ENCODE measurements around the gene PAX8. TPM values are rescaled to one million over a fixed set of nuclear protein-coding genes. Genes with fewer than 3 reads are reported as not detected.
A peak's percentile ranks its signal among the peaks of the same experiment; 100 is the strongest.

The PAX8 gene
- total and polyA plus RNA-seq, 2 of the 13 experiments (the other 11 are each of a cell fraction or from before 2014, with no cell fraction given) = 1.5 to 8.8 TPM

GRCh38 chr2:113203901-113204519, 74.7 kb downstream of the PAX8 start (continued):
- TF ChIP-seq, protein P1, sequence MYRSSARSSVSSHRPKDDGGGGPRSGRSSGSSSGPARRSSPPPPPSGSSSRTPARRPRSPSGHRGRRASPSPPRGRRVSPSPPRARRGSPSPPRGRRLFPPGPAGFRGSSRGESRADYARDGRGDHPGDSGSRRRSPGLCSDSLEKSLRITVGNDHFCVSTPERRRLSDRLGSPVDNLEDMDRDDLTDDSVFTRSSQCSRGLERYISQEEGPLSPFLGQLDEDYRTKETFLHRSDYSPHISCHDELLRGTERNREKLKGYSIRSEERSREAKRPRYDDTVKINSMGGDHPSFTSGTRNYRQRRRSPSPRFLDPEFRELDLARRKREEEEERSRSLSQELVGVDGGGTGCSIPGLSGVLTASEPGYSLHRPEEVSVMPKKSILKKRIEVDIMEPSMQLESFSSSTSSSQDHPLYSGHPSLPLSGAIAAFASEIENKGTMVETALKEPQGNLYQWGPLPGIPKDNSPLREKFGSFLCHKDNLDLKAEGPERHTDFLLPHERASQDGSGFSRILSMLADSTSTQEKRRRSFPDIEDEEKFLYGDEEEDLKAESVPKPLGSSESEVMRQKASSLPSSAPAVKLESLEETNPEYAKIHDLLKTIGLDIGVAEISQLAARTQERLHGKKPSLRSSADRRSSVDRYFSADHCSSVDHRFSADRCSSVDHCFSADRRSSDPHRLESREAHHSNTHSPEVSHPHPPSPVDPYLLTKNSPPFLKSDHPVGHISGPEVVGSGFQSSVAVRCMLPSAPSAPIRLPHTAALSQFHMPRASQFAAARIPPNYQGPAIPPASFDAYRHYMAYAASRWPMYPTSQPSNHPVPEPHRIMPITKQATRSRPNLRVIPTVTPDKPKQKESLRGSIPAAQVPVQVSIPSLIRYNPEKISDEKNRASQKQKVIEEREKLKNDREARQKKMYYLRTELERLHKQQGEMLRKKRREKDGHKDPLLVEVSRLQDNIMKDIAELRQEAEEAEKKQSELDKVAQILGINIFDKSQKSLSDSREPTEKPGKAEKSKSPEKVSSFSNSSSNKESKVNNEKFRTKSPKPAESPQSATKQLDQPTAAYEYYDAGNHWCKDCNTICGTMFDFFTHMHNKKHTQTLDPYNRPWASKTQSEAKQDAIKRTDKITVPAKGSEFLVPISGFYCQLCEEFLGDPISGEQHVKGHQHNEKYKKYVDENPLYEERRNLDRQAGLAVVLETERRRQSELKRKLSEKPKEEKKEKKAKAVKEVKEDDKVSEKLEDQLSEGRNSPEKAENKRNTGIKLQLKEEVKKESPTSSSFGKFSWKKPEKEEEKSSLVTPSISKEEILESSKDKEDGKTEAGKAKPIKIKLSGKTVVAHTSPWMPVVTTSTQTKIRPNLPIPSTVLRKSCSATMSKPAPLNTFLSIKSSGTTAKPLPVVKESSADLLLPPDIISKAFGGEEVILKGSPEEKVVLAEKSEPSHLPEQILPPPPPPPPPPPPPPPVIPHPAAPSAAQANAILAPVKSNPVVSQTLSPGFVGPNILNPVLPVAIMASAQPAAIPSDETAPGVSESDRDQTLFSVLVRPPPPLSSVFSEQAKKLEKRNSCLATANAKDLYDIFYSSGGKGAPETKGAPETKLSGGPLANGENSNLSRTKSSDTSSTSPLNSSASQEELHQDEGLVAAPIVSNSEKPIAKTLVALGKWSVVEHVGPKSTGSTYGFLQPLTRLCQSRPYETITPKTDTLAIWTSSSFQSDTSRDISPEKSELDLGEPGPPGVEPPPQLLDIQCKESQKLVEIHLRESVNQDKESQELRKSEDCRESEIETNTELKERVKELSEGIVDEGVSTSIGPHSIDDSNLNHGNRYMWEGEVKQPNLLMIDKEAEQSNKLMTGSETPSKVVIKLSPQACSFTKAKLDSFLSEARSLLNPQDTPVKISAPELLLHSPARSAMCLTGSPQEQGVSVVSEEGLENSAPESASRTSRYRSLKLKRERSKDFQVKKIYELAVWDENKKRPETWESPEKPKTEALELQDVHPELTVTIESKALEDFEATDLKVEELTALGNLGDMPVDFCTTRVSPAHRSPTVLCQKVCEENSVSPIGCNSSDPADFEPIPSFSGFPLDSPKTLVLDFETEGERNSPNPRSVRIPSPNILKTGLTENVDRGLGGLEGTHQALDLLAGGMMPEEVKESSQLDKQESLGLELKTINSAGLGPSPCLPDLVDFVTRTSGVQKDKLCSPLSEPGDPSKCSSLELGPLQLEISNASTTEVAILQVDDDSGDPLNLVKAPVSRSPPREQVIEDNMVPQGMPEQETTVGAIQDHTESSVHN (CRISPR knock-in tag; IDR thresholded peaks at IDR 0.05) = peak; percentile 87; the same call in 1 of the 2 replicates
- peak; percentile 99 for TF ChIP-seq STAG1 (CRISPR knock-in tag; IDR thresholded peaks at IDR 0.05)
- peak; percentile 42; the same call in 1 of the 2 replicates for TF ChIP-seq HOMEZ (CRISPR knock-in tag; IDR thresholded peaks at IDR 0.05; ENCODE audit: low read depth)
- peak; percentile 67; the same call in 1 of the 2 replicates for TF ChIP-seq FOXO1 (CRISPR knock-in tag; IDR thresholded peaks at IDR 0.05)
- TF ChIP-seq HMGXB3 (CRISPR knock-in tag; IDR thresholded peaks at IDR 0.05; ENCODE audit: borderline replicate concordance) = peak; percentile 66; the same call in 1 of the 2 replicates
- TF ChIP-seq HNRNPH1 (optimal IDR thresholded peaks at IDR 0.05; ENCODE audit: low read depth, low read length) = peak; percentile 69
- no peak for TF ChIP-seq ZNF101 (CRISPR knock-in tag; IDR thresholded peaks at IDR 0.05; ENCODE audit: borderline replicate concordance, low read depth)
- 0 out of 2 replicates have a peak, but pooled peaks have one; percentile 20 for TF ChIP-seq ZMYM3 (CRISPR knock-in tag; IDR thresholded peaks at IDR 0.05)
- TF ChIP-seq, protein P2, sequence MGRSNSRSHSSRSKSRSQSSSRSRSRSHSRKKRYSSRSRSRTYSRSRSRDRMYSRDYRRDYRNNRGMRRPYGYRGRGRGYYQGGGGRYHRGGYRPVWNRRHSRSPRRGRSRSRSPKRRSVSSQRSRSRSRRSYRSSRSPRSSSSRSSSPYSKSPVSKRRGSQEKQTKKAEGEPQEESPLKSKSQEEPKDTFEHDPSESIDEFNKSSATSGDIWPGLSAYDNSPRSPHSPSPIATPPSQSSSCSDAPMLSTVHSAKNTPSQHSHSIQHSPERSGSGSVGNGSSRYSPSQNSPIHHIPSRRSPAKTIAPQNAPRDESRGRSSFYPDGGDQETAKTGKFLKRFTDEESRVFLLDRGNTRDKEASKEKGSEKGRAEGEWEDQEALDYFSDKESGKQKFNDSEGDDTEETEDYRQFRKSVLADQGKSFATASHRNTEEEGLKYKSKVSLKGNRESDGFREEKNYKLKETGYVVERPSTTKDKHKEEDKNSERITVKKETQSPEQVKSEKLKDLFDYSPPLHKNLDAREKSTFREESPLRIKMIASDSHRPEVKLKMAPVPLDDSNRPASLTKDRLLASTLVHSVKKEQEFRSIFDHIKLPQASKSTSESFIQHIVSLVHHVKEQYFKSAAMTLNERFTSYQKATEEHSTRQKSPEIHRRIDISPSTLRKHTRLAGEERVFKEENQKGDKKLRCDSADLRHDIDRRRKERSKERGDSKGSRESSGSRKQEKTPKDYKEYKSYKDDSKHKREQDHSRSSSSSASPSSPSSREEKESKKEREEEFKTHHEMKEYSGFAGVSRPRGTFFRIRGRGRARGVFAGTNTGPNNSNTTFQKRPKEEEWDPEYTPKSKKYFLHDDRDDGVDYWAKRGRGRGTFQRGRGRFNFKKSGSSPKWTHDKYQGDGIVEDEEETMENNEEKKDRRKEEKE (IDR thresholded peaks at IDR 0.05) = no peak
- TF ChIP-seq, protein P3, sequence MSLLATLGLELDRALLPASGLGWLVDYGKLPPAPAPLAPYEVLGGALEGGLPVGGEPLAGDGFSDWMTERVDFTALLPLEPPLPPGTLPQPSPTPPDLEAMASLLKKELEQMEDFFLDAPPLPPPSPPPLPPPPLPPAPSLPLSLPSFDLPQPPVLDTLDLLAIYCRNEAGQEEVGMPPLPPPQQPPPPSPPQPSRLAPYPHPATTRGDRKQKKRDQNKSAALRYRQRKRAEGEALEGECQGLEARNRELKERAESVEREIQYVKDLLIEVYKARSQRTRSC (CRISPR knock-in tag; IDR thresholded peaks at IDR 0.05; ENCODE audit: low read depth) = no peak
